DOHH2 (cell line): Measurements from ENCODE around the gene KCNH3.

ENCODE experiments used
- CTCF ChIP-seq: fragments of 200-600 bp; sonication (generic); IDR thresholded peaks from one replicate; pipeline ENCODE4 v1.5.1; 2014; ENCODE audit warnings: antibody characterized with exemption, mild to moderate bottlenecking, low read depth, low read length; ENCODE audit not compliant: poor library complexity, severe bottlenecking
- EZH2phosphoT487 ChIP-seq: fragments of 200-600 bp; sonication (generic); IDR thresholded peaks from 2 replicates; pipeline ENCODE4 v1.6.1; 2017; ENCODE audit warnings: borderline replicate concordance, mild to moderate bottlenecking, antibody characterized with exemption, low read length, moderate library complexity, mixed read lengths

DNA sequence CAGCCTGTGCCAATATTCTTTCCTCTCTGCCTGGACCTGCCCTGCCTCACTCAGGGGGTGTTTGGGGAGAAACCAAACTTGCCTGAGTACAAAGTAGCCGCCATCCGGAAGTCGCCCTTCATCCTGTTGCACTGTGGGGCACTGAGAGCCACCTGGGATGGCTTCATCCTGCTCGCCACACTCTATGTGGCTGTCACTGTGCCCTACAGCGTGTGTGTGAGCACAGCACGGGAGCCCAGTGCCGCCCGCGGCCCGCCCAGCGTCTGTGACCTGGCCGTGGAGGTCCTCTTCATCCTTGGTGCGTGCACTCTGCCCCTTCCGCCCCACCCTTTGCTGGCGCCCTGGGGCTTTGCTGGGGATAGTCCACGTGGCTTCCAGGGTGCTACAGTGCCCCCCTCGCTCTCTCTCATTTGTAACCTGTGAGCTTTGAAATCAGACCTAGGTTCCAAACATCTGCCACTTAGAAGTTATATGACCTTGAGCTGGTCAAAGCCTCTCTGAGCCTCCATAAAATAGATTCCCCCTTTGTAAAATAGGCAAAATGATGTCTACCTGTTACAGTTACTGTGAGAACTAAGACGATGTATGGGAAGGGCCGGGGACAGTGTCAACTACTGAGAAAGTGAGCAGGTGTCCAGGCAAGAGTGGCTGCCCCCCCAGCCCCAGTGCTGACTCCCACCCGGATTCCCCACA is 4.5 kb downstream of the KCNH3 start:
- no peak for TF ChIP-seq EZH2phosphoT487
- no peak for TF ChIP-seq CTCF
